Tibial artery (tissue), 4 donors: Measurements from ENCODE around the gene ZBTB34.

Source experiments
- DNase-seq, 2 donors: peaks; one replicate each; pipeline ENCODE4 v3.0.0-alpha.2; 2019
- H3K27ac ChIP-seq, 2 donors: fragments of 200-600 bp; sonication (generic) in 1 of 2; 1 replicate in 1 of 2; 2 replicates in 1 of 2; pipeline ENCODE4 v1.5.1; 2018 to 2019; ENCODE audit warnings: mild to moderate bottlenecking in 1 of 2
- H3K27me3 ChIP-seq, 2 donors: fragments of 200-600 bp; sonication (generic) in 1 of 2; one replicate each; pipeline versions ENCODE4 v1.5.1 to v1.6.0; 2016 to 2019
- H3K36me3 ChIP-seq, 3 donors: fragments of 200-600 bp; sonication (generic) in 2 of 3; one replicate each; pipeline ENCODE4 v1.5.1; 2016 to 2019; ENCODE audit warnings: mild to moderate bottlenecking in 2 of 3
- H3K4me1 ChIP-seq, 4 donors: fragments of 200-600 bp; sonication (generic) in 2 of 4; 1 replicate in 3 of 4; 2 replicates in 1 of 4; pipeline ENCODE4 v1.5.1; 2016 to 2019
- H3K4me3 ChIP-seq, 2 donors: fragments of 200-600 bp; sonication (generic) in 1 of 2; 1 replicate in 1 of 2; 2 replicates in 1 of 2; pipeline ENCODE4 v1.5.1; 2018 to 2019; ENCODE audit warnings: mild to moderate bottlenecking in 2 of 2
- H3K9me3 ChIP-seq, 3 donors: fragments of 200-600 bp; sonication (generic) in 1 of 3; one replicate each; pipeline ENCODE4 v1.5.1; 2016 to 2019
- CTCF ChIP-seq, 2 experiments: fragments of 200-600 bp in 1 of 2; fragments of 450-650 bp in 1 of 2; IDR thresholded peaks; one replicate each; pipeline ENCODE4 v1.5.1; 2017 to 2019; ENCODE audit warnings: antibody characterized with exemption in 2 of 2, mild to moderate bottlenecking in 1 of 2, moderate library complexity in 1 of 2
- intact Hi-C: fragments of 100-400 bp; cut with DNase I; formaldehyde crosslinking; loops from one replicate; pipeline ENCODE4 v1.15.0; 2023; ENCODE audit warnings: low total_unique reads

Gene ZBTB34

GRCh38 chr9:126860757-126861466 lies 473 bp downstream of the ZBTB34 start:
- Histone ChIP-seq H3K27ac (peak overlapping the region; percentile 81 to 96), H3K36me3 (peaks cover 4 to 24% (median 16%) of the 10 kb centered on the region in 3 donors), H3K9me3 (no peaks in the 10 kb centered on the region), H3K27me3 (no peaks in the 10 kb centered on the region), H3K4me3 (peak overlapping the region; percentile 73 to 98), H3K4me1 (peaks cover 0 to 27% (median 20%) of the 10 kb centered on the region in 4 donors)
- intact Hi-C loops: no loop called here
- DNase-seq: peak in 1 of 2 donors; percentile 33
- no peak for TF ChIP-seq CTCF (IDR thresholded peaks at IDR 0.05)

DNA sequence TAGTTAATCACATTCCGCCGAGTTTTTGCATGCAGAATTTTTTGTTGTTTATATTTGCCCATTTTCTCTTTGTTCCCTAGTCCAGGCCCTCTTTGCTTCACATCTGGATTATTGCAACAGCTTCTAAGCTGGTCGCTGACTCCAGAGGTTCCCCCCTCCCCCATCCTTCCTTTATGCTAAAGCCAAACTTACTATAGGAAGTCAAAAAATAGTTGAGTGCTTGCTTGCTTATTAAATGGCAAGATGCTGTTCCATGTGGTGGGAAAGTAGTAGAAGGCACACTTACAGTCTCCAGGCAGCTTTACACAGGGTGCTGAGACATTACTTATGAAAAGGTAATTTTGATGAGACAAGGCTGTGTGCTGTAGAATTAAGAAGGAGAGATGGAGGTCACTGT lies 1.3 kb downstream of the ZBTB34 start:
- peaks cover 0 to 27% (median 20%) of the 10 kb centered on the region in 4 donors for H3K4me1 ChIP-seq
- peak overlapping the region in 1 of 2 donors; percentile 81 for H3K27ac ChIP-seq
- intact Hi-C loops: no loop called here
- peak overlapping the region; percentile 73 to 98 for H3K4me3 ChIP-seq
- peaks cover 4 to 27% (median 16%) of the 10 kb centered on the region in 3 donors for H3K36me3 ChIP-seq
- DNase-seq: no peak
- TF ChIP-seq CTCF (IDR thresholded peaks at IDR 0.05): no peak
- no peaks in the 10 kb centered on the region for H3K27me3 ChIP-seq
- no peaks in the 10 kb centered on the region for H3K9me3 ChIP-seq

- no peak overlapping the region for H3K27ac ChIP-seq
- no peaks in the 10 kb centered on the region for H3K9me3 ChIP-seq
- no peaks in the 10 kb centered on the region for H3K27me3 ChIP-seq
- peaks cover 4 to 27% (median 16%) of the 10 kb centered on the region in 3 donors for H3K36me3 ChIP-seq
- no peak for TF ChIP-seq CTCF (IDR thresholded peaks at IDR 0.05)
- intact Hi-C loops: no loop called here
- peaks cover 0 to 27% (median 20%) of the 10 kb centered on the region in 4 donors for H3K4me1 ChIP-seq
- no peak for DNase-seq
- peak overlapping the region; percentile 73 to 98 for H3K4me3 ChIP-seq
Observed at GRCh38 chr9:126862104-126862761, 1.8 kb downstream of the ZBTB34 start.

- no peaks in the 10 kb centered on the region for H3K9me3 ChIP-seq
- no peak for TF ChIP-seq CTCF (IDR thresholded peaks at IDR 0.05)
- intact Hi-C loops: no loop called here
- no peak overlapping the region for H3K27ac ChIP-seq
- H3K36me3 ChIP-seq: peaks cover 4 to 38% (median 26%) of the 10 kb centered on the region in 3 donors
- peaks cover 0 to 35% (median 25%) of the 10 kb centered on the region in 4 donors for H3K4me1 ChIP-seq
- no peak for DNase-seq
- no peaks in the 10 kb centered on the region for H3K27me3 ChIP-seq
- H3K4me3 ChIP-seq: no peak overlapping the region
Observed at GRCh38 chr9:126864771-126865170, 4.3 kb downstream of the ZBTB34 start.

GRCh38 chr9:126869368-126869767 lies 8.9 kb downstream of the ZBTB34 start:
- no peaks in the 10 kb centered on the region for H3K27me3 ChIP-seq

More at GRCh38 chr9:126869368-126869767, 8.9 kb downstream of the ZBTB34 start:
- peak in 1 of 2 donors; percentile 48 for DNase-seq
- intact Hi-C loops: no loop called here
- TF ChIP-seq CTCF (IDR thresholded peaks at IDR 0.05): no peak
- Histone ChIP-seq H3K9me3 (no peaks in the 10 kb centered on the region), H3K27ac (no peak overlapping the region), H3K4me3 (no peak overlapping the region), H3K4me1 (peaks cover 0 to 17% (median 3%) of the 10 kb centered on the region in 4 donors), H3K36me3 (peaks cover 1 to 36% (median 18%) of the 10 kb centered on the region in 3 donors)
